Natural killer cell treated with Interleukin-12 subunit alpha and Interleukin-12 subunit beta and Interleukin-15 and Interleukin-18, amount 100 ng/mL, for 72 hours (primary cell): Measurements from ENCODE around the gene NAP1L1. TPM values are rescaled to one million over a fixed set of nuclear protein-coding genes. Genes with fewer than 3 reads are reported as not detected.
A peak's percentile ranks its signal among the peaks of the same experiment; 100 is the strongest.

Source experiments
- ATAC-seq, 2 donors: fragments of 150-1000 bp; cut with Tn5 transposase in 1 of 2; sonication (Bioruptor Pico), chemical (Tn5 transposase) in 1 of 2; 2 replicates each; pipeline ENCODE4 v1.10.0; 2021
- DNase-seq: peaks from one replicate; pipeline ENCODE4 v3.0.0; 2022; ENCODE audit warnings: low spot score
- H3K27ac Mint-ChIP-seq, 2 donors: 1 replicate in 1 of 2; 2 replicates in 1 of 2; pipeline ENCODE4 v1.8.0; 2022; ENCODE audit warnings: mixed read lengths in 2 of 2, mild to moderate bottlenecking in 1 of 2, moderate library complexity in 1 of 2
- H3K27me3 Mint-ChIP-seq, 2 donors: 1 replicate in 1 of 2; 2 replicates in 1 of 2; pipeline ENCODE4 v1.8.0; 2022; ENCODE audit warnings: mixed read lengths in 2 of 2
- H3K36me3 Mint-ChIP-seq: one replicate; pipeline ENCODE4 v1.8.0; 2022; ENCODE audit warnings: mixed read lengths
- H3K4me1 Mint-ChIP-seq, 2 donors: 1 replicate in 1 of 2; 2 replicates in 1 of 2; pipeline ENCODE4 v1.8.0; 2022; ENCODE audit warnings: low read depth in 2 of 2, mixed read lengths in 2 of 2, mild to moderate bottlenecking in 1 of 2
- H3K4me3 Mint-ChIP-seq: one replicate; pipeline ENCODE4 v1.8.0; 2022; ENCODE audit warnings: mixed read lengths
- H3K9me3 Mint-ChIP-seq: 2 replicates; pipeline ENCODE4 v1.8.0; 2022; ENCODE audit warnings: mixed read lengths
- total RNA-seq, 2 donors: library from RNA; stranded (reverse); gene quantifications; one replicate each; pipeline ENCODE4 v1.2.3, GENCODE V29; 2022

NAP1L1 gene
- total RNA-seq, 2 donors from 2014 or later: 371 to 420 TPM

DNA sequence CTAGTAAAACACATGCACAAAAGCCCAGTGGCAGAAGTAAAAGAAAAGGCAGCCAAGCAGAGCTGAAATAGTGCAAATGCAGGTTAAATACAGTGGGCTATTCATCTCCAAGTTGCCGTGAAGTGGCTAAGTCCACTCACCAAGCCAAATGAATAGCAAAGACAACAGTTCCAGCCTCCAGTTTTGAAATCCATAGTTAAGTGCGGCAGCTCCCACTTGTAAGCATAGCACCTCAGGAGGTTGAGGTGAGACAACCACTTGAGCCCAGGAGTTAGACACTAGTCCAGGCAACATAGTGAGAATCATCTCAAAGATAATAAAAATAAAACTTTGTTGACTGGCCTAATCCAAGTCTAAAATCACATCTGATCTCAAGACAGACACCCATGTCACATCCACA lies 43.1 kb downstream of the NAP1L1 start:
- H3K27me3 Mint-ChIP-seq: no peaks in the 10 kb centered on the region
- no peak overlapping the region for H3K4me3 Mint-ChIP-seq
- H3K27ac Mint-ChIP-seq: no peak overlapping the region
- H3K4me1 Mint-ChIP-seq: peaks cover 12 to 16% of the 10 kb centered on the region in 2 donors
- ATAC-seq (no peak), DNase-seq (no peak)
- peaks cover 4% of the 10 kb centered on the region for H3K36me3 Mint-ChIP-seq
- no peaks in the 10 kb centered on the region for H3K9me3 Mint-ChIP-seq

DNA sequence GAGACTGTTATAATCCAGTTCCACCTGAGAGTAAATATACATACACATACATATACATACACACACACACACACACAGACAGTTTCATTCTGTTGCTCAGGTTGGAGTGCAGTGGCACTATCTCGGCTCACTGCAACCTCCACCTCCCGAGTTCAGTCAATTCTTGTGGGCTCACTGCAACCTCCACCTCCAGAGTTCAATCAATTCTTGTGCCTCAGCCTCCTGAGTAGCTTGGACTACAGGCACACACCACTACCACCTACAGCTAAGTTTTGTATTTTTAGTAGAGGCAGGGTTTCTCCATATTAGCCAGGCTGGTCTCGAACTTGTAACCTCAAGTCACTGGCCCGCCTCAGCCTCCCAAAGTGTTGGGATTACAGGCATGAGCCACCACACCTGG lies 44.0 kb downstream of the NAP1L1 start:
- H3K27me3 Mint-ChIP-seq: no peaks in the 10 kb centered on the region
- H3K36me3 Mint-ChIP-seq: peaks cover 4% of the 10 kb centered on the region
- DNase-seq (no peak), ATAC-seq (no peak)
- no peak overlapping the region for H3K4me3 Mint-ChIP-seq
- H3K9me3 Mint-ChIP-seq: no peaks in the 10 kb centered on the region
- H3K27ac Mint-ChIP-seq: no peak overlapping the region
- peaks cover 21 to 23% of the 10 kb centered on the region in 2 donors for H3K4me1 Mint-ChIP-seq

DNA sequence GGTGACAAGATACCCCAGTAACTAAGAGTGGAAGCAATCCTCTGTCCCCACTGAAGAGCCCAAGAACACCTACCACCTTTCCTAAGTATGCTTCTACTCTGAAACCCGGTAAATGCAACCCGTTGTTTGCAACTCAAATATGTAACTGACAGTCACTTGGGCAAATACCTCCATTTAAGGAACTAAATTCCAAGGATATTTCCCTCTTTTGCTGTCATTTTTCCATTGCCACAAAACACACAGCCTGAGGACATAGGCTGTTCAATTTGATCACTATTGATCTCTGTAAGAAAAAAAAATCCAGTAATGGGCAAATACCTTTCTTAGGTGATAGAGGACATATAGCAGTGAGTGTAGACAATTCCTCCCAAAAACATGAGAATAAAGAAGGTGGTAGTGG lies 46.3 kb downstream of the NAP1L1 start:
- ATAC-seq (no peak), DNase-seq (no peak)
- H3K4me3 Mint-ChIP-seq: no peak overlapping the region
- H3K27me3 Mint-ChIP-seq: no peaks in the 10 kb centered on the region
- H3K27ac Mint-ChIP-seq: peak overlapping the region; percentile 24 to 57
- H3K4me1 Mint-ChIP-seq: peaks cover 35 to 38% of the 10 kb centered on the region in 2 donors
- no peaks in the 10 kb centered on the region for H3K9me3 Mint-ChIP-seq
- H3K36me3 Mint-ChIP-seq: no peaks in the 10 kb centered on the region

DNA sequence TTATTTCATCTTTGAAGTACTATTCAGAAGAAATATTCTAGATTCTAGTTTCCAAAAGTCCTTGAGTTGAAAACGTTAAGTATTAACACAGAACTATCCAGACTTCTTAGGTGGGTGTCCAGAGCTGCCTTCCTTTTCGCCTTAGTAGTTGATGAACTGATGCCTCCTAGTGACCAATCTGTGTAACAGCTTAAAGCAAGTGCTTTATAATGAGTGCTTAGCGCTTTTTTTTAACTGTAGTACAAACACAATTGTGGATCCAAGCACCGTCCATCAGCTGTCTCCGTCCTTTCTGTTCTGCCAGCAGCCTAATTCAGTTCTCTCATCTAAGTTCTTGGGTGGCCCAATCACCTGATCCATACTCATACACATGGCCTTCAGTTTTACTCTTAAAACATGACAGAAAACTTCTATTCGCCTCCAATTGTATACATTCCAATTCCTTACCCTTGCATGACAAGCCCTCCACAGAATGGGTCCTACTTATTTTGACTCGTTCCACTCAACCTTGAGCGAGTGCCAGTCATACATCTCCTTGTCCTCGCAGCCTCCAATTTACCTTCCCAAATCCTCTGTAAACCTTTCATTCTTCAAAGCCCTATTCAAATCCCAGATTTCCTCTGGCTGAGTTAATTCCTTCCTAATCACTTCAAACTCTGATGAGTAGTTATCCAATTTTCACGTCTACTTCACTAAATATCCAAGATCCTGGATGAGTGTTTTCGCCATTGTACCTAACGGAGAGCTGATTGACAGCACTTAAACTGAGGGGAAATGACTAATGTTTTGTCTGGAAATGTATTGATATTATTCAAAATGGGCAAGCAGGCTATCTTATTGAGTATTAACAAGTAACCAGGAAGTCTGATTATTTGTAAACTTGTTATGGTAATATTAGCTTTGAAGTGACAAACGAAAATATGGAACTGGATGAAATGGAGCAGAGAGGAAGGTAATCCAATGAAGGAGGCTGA lies 47.1 kb downstream of the NAP1L1 start:
- Mint-ChIP-seq H3K27me3 (no peaks in the 10 kb centered on the region), H3K4me3 (peak overlapping the region; percentile 56), H3K36me3 (no peaks in the 10 kb centered on the region), H3K4me1 (peaks cover 39 to 46% of the 10 kb centered on the region in 2 donors), H3K9me3 (no peaks in the 10 kb centered on the region), H3K27ac (peak overlapping the region; percentile 24 to 57)
- ATAC-seq: peak; percentile 51 to 62
- DNase-seq: peak; percentile 81

DNA sequence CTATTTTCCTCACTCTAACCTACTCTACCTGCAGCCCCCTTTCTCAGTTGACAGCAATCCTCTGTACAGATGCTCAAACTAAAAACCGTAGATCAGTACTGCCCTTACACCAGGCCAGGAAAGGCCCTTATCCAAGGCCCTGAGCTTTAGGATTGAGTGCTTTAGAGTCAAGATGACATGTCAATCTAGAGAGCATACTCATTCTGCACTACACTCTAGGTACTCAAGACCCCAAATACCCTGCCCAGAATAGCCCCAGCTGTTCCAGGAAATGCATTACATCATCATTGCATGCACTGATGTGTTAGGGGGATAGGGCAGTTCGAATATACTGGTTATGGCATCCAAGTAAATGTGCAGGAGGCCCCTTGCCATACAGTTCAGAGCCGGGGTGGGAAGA lies 49.4 kb downstream of the NAP1L1 start:
- Mint-ChIP-seq H3K4me3 (peak overlapping the region; percentile 48), H3K36me3 (peaks cover 7% of the 10 kb centered on the region)

DNA sequence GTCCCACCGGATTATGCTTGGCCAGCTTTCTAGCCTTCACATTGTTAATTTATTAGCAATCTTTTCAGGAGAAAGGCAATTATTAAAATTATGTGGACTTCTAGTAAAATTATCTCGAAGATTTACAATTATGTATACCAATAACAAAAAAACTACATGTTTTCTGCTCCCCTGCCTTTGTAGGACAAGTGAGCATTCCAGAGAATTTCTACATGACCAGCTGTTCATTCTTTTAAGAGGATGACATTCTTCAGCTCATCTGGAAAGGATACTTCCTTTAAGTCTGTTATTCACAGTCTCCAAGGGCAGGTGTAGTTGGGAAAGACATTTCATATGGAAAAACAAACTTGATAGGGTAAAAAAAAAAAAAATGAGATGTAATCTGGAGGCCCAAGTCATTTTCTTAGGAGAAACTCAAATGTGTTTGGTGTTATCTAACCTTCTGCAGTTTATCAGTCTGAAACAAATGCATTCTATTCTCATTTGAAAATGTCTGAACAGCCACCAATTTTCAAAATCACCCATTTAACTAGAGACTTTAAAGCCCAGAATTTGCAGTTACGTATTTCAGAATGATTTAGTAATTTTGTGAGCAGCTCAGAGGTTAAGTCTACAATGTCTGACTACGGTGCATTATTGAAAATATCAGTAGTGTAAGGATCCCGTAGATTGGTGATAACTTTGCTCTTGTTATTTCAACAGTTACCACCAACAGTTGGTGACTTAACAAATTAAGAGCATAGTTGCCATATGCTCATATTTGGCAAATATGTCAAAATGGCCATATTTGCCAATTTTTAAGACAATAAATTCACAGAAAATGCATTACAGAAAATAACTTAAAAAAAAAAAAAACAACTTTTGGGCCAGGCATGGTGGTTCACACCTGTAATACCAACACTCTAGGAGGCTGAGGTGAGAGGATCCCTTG lies 51.1 kb downstream of the NAP1L1 start:
- DNase-seq: no peak
- H3K36me3 Mint-ChIP-seq: peaks cover 20% of the 10 kb centered on the region
- H3K4me1 Mint-ChIP-seq: peaks cover 45 to 71% of the 10 kb centered on the region in 2 donors
- ATAC-seq: no peak
- peak overlapping the region; percentile 99 to 100 for H3K27ac Mint-ChIP-seq
- H3K4me3 Mint-ChIP-seq: peak overlapping the region; percentile 96
- H3K27me3 Mint-ChIP-seq: no peaks in the 10 kb centered on the region
- no peaks in the 10 kb centered on the region for H3K9me3 Mint-ChIP-seq

More for the DNA sequence above, 49.4 kb downstream of the NAP1L1 start:
- ATAC-seq: no peak
- DNase-seq: peak; percentile 72
- H3K9me3 Mint-ChIP-seq: no peaks in the 10 kb centered on the region
- peak overlapping the region; percentile 99 to 100 for H3K27ac Mint-ChIP-seq
- H3K27me3 Mint-ChIP-seq: no peaks in the 10 kb centered on the region
- H3K4me1 Mint-ChIP-seq: peaks cover 48 to 58% of the 10 kb centered on the region in 2 donors

DNA sequence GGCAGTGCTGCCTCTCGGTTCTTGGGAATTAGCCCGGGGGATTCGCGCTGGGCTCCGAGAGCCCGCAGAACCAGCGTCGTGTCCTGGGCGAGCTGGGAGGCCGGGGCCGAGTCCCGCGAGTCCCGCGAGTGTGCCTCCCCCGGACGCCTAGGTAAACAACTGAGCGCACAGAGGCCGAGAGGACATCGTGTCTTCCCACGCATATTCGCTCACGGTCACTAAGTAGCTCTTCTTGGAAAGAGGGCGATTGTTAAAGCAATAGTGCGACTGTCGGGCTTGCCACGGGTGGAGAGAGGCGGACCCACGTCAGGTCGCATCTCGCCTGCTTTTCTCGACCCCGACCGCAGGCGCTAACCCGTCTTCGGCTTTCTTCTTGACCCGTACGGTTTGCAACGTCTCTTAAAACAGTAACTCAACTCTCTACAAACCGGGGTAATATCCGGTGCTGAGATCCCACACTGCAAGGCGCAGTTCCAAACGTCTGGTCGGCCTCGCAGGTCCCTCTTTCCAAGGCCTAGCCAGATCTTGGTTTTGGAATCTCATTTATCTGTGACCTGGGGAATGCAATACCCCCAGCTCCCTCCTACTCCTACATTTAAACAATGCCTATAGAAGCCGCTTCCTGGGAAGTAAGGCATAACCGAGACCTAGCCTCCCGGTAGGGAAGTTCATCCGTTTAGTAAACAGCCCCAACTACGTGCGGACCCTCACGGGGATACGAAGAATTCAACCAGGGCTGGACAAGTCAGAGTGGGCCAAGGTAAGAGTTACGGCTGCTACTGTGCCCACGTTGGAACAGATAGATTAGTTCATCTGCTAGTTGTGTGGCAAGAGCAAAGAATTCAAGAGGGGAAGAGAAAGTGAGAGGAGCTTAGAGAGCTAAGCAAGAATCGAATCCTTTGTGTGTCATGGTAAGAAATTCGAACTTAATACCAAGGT lies 52.2 kb downstream of the NAP1L1 start:
- peak; percentile 95 for DNase-seq
- H3K4me1 Mint-ChIP-seq: peaks cover 39 to 64% of the 10 kb centered on the region in 2 donors
- peak; percentile 63 to 70 for ATAC-seq

DNA sequence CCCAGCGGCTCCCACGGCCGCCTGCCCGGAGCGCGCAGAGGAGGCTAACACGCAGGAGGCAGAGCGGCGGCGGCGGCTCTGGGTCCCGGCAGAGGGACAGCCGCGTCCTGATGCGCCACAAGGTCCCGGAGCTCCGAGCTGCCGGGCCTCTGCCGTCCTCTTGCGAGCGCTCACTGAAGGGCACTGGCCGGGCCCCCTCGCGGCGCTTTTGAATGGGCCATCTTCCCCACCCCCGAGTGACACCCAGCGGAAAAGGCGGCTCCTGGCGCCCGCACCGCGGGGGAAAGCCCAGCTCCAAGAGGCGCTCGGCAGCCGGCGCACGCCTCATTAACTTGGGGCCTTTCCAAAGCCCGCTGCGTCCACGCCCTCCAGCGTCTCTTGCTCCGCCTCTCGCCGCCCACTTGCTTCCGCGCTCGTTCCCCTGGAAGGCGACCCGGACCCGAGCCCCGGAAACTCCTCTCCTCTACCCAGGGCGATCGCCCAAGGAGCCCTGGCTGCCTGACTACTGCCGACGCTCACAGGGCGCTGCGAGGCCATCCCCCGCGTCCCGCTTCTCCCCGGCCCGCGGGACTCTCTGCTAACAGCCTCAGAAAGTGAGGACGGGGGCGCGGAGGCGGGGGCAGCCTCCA lies 53.0 kb downstream of the NAP1L1 start, which contains the start of gene PHLDA1:
TSS of gene PHLDA1 (minus strand) at position 363 of the 629 bp plus-strand sequence.
- H3K4me3 Mint-ChIP-seq: peak within 1 kb of the TSS; percentile 96
- H3K36me3 Mint-ChIP-seq: peaks cover 20% of the 10 kb centered on the region
- no peaks in the 10 kb centered on the region for H3K27me3 Mint-ChIP-seq
- H3K9me3 Mint-ChIP-seq: no peaks in the 10 kb centered on the region
- peaks cover 36 to 65% of the 10 kb centered on the region in 2 donors for H3K4me1 Mint-ChIP-seq
- peak; percentile 99 for DNase-seq
- H3K27ac Mint-ChIP-seq: peak within 1 kb of the TSS; percentile 99 to 100
- peak; percentile 87 to 88 for ATAC-seq

More for the DNA sequence above, 52.2 kb downstream of the NAP1L1 start:
- H3K36me3 Mint-ChIP-seq: peaks cover 20% of the 10 kb centered on the region
- H3K9me3 Mint-ChIP-seq: no peaks in the 10 kb centered on the region
- peak overlapping the region; percentile 96 for H3K4me3 Mint-ChIP-seq
- H3K27ac Mint-ChIP-seq: peak overlapping the region; percentile 99 to 100
- no peaks in the 10 kb centered on the region for H3K27me3 Mint-ChIP-seq

DNA sequence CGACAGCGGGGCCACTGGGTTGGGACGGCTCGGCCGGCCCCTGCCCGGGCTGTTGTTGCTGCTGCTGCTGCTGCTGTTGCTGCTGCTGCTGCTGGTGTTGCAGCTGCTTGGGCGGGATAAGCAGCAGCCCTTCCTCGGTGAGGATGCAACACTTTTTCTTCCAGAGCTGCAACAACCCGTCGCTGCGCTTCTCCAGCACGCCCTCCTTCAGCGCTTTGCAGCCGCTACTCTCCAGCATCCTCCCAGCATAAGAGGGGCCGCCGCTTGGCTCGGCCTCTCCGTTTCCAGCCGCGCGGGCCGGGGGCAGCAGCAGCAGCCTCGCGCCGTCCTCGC lies 53.4 kb downstream of the NAP1L1 start:
- peaks cover 20% of the 10 kb centered on the region for H3K36me3 Mint-ChIP-seq
- no peaks in the 10 kb centered on the region for H3K27me3 Mint-ChIP-seq
- H3K27ac Mint-ChIP-seq: peak overlapping the region; percentile 99 to 100
- H3K4me1 Mint-ChIP-seq: peaks cover 35 to 65% of the 10 kb centered on the region in 2 donors
- H3K4me3 Mint-ChIP-seq: peak overlapping the region; percentile 96
- DNase-seq (no peak), ATAC-seq (no peak)
- no peaks in the 10 kb centered on the region for H3K9me3 Mint-ChIP-seq

DNA sequence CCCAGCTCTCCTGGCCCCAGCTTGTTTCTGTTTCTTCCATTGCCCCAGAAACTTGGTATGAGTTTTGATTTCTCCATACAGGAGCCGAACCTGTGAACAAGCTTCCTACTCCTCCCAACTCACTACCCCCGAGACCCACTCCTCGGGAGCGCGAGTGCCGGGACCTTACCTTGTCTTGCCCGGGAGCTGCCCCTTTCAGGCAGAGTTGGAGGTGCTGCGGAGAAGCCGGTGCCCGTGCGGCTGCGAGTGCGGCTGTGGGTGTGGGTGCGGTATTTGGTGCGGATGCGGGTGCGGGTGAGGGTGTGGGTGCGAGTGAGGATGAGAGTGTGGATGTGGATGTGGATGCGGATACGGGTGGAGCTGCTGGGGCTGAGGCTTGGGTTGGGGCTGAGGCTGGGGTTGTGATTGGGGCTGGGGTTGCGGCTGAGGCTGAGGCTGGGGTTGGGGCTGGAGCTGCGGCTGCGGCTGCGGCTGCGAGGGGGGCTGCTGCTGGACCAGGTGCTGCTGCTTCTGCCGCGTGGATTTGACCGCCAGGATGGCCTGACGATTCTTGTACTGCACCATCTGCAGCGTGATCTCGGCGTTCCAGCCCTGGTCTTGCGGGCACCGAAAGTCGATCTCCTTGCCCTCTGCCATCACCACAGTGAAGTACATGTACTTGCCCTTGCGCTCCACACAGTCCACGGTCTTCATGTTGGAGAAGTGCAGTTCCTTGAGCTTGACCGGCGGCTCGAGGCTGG lies 54.0 kb downstream of the NAP1L1 start:
- H3K36me3 Mint-ChIP-seq: peaks cover 20% of the 10 kb centered on the region
- peak; percentile 11 to 24 for ATAC-seq

DNA sequence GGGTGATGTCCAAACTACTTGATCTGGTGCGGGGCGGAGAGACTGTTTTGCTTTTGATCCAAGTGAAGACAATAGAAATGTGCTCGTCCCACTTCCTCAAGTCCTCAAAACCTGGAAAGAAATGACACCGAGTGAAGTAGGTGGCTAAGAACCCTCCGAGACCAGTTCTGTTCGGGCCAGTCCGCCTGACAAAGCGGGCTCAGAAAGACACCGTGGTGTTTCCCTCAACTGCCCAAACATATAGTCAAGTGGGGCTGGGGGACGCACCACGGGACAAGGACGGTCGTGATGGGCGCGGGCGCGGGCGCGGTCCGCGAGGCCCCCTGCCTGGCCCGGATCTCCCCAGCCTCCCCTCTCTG lies 54.5 kb downstream of the NAP1L1 start:
- H3K4me3 Mint-ChIP-seq: peak overlapping the region; percentile 96
- H3K27ac Mint-ChIP-seq: peak overlapping the region; percentile 99 to 100
- peaks cover 20% of the 10 kb centered on the region for H3K36me3 Mint-ChIP-seq
- no peak for DNase-seq
- no peak for ATAC-seq
- no peaks in the 10 kb centered on the region for H3K9me3 Mint-ChIP-seq
- no peaks in the 10 kb centered on the region for H3K27me3 Mint-ChIP-seq
- peaks cover 35 to 65% of the 10 kb centered on the region in 2 donors for H3K4me1 Mint-ChIP-seq

More for the DNA sequence above, 54.0 kb downstream of the NAP1L1 start:
- Mint-ChIP-seq H3K27ac (peak overlapping the region; percentile 99 to 100), H3K27me3 (no peaks in the 10 kb centered on the region), H3K4me1 (peaks cover 36 to 65% of the 10 kb centered on the region in 2 donors), H3K4me3 (peak overlapping the region; percentile 96), H3K9me3 (no peaks in the 10 kb centered on the region)
- DNase-seq: peak; percentile 80
